GM10266 (cell line): ENCODE results near the gene FOXN4.

Source experiments
- DNase-seq: peaks from one replicate; pipeline ENCODE4 v3.0.0; 2012; ENCODE audit errors: extremely low spot score
- TF ChIP-seq, protein P1 (sequence below): IDR thresholded peaks from 2 replicates; pipeline ENCODE4 v1.5.1; 2012; ENCODE audit warnings: mild to moderate bottlenecking, low read depth; ENCODE audit not compliant: control insufficient read depth, insufficient read depth; ENCODE audit errors: missing control alignments

FOXN4 gene

DNA sequence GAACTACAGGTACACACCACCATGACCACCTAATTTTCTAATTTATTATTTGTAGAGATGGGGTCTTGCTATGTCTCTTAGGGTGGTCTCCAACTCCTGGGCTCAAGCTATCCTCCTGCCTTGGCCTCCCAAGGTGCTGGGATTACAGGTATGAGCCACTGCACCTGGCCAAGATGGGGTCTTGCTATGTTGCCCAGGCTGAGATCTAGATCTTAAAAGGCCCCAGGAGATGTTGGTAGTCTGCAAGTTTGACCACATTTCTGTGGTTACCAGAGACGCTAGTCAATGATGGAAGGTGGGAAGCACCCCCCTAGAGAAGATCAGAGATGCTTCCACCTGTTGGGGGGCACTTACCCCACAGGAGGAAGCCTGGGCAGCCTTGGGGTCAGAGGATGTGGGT, 34.7 kb downstream of the FOXN4 start:
- TF ChIP-seq, protein P1, sequence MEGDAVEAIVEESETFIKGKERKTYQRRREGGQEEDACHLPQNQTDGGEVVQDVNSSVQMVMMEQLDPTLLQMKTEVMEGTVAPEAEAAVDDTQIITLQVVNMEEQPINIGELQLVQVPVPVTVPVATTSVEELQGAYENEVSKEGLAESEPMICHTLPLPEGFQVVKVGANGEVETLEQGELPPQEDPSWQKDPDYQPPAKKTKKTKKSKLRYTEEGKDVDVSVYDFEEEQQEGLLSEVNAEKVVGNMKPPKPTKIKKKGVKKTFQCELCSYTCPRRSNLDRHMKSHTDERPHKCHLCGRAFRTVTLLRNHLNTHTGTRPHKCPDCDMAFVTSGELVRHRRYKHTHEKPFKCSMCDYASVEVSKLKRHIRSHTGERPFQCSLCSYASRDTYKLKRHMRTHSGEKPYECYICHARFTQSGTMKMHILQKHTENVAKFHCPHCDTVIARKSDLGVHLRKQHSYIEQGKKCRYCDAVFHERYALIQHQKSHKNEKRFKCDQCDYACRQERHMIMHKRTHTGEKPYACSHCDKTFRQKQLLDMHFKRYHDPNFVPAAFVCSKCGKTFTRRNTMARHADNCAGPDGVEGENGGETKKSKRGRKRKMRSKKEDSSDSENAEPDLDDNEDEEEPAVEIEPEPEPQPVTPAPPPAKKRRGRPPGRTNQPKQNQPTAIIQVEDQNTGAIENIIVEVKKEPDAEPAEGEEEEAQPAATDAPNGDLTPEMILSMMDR = no peak
- no peak for DNase-seq

DNA sequence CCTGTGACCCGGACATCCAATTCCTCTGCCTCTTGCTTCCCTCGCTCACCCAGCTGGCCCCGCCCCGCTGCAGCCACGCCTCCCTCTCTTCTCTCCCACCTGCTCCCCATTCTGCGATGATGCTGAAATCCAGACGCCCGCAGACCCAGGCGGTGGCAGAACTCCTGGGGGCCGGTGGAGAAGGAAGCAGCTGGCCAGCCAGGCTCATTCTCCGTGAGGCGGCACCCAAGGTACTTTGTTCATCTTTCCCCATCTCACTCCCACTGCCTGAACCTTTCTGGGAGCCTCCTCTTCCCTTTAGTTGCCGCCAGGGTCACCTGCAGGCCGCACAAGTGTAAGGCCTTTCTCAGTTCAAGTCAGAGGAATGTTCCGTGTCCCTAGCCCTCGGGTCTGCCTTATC, 35.7 kb downstream of the FOXN4 start:
- no peak for DNase-seq

DNA sequence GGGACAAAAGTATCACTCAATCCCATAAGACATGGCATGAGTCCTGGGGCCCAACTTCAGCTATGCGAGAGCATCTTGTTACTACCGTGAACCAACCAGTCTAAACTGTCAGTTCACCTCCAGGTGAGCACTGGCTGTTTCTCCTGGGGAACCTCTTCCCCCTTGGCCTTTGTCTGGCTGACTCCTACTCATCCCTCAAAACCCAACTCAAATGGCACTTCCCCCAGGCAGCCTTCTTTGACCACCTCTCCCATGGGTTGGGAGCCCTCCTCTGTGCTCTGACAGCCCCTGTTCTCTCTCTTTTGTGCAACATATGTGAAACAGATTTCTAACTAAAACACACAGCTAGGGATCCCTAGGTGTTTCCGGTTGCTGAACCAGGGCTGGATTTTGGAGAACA, 37.7 kb downstream of the FOXN4 start:
- TF ChIP-seq, protein P1 = no peak
- DNase-seq = no peak

More for the DNA sequence above, 35.7 kb downstream of the FOXN4 start:
- TF ChIP-seq, protein P1 = no peak

- TF ChIP-seq, protein P1 = no peak
- no peak for DNase-seq
Measured at GRCh38 chr12:109270494-109270893, 38.6 kb downstream of the FOXN4 start.

DNA sequence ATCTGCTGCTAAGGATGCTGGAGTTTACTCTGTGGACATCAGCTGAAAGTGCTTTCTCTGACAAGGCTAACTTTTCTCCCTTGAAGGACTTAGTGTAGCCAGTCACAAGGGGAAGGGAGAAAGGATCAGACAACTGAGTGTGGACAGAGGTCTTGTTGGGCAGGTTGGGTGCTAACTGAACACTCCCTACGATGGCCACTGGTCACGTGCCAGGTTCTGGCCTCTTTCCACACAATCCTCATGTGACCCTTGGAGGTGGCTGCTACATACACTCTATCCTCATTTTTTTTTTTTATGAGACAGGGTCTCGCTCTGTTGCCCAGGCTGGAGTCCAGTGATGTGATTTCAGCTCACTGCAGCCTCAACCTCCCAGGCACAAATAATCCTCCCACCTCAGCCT, 39.7 kb downstream of the FOXN4 start:
- DNase-seq = no peak
- TF ChIP-seq, protein P1 = no peak

DNA sequence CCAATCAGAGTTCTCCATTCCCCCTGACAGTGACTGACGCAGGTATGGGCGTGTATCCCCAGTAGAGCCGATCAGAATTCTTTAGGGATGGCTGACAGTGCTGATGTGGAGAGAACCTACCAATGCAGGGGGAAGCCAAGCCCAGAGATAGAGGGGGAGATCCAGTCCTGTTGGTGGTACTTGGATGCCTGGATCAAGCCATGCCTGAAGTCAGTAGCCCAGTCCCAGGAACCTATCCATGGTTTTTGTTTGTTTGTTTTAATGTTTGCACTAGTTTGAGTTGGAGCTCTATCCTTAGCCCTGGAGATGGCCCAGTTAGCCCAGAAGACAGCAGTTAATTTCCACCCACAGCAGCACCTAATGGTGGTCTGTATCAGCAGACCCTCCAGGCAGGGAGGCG, 40.2 kb downstream of the FOXN4 start:
- TF ChIP-seq, protein P1 = no peak
- DNase-seq = no peak

DNA sequence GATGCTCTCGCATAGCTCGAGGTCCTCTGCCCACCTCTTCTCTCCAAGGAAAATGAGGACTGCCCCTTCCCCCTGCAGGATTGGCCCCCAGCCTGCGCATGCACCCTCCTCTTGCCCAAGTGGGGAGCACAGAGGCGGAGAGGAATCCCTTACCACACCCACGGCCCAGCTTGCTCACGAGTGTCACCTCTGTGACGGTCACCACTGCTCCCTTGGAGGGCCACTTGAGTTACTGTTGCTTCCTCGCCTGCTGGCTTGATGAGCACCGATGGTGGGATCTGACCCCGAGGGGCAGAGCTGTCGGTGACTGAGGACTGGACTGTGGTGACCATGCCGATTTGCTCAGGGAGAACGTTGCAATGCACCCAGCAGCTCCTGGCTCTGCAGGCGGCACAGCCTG, 41.7 kb downstream of the FOXN4 start:
- TF ChIP-seq, protein P1 = no peak
- no peak for DNase-seq
